Uterus (tissue), 2 donors: ENCODE results near the gene HSPH1.

Source experiments
- POLR2A ChIP-seq, 2 donors: fragments of 450-650 bp; IDR thresholded peaks; one replicate each; pipeline ENCODE4 v1.6.1; 2016; ENCODE audit warnings: antibody characterized with exemption in 2 of 2, mild to moderate bottlenecking in 1 of 2, moderate library complexity in 1 of 2
- TF ChIP-seq, protein P1 (sequence below), 4 experiments: fragments of 200-600 bp in 2 of 4; fragments of 450-650 bp in 2 of 4; sonication (generic) in 2 of 4; IDR thresholded peaks; one replicate each; pipeline ENCODE4 v1.5.1; 2016 to 2019; ENCODE audit warnings: antibody characterized with exemption in 4 of 4, mild to moderate bottlenecking in 2 of 4, moderate library complexity in 1 of 4

DNA sequence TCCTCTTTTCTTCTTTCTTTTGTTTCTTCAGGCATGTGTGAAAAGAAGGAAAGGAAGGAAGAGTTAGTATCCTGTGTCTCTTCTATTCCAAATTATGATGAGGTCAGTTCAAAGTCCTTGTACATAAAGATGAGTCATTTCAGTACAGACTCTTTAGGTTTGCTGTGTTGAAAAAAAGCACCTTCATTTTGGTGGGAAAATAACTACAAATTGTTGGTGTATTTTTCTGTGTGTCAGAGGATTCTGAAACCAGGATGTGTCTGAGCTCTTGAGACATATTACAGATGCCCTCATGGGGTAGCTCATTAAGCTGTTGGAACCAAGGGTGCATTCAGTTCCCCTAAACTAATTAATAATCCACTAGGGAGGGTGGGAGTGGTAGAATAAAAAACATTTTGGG is 5.8 kb upstream of the HSPH1 start:
- TF ChIP-seq, protein P1, sequence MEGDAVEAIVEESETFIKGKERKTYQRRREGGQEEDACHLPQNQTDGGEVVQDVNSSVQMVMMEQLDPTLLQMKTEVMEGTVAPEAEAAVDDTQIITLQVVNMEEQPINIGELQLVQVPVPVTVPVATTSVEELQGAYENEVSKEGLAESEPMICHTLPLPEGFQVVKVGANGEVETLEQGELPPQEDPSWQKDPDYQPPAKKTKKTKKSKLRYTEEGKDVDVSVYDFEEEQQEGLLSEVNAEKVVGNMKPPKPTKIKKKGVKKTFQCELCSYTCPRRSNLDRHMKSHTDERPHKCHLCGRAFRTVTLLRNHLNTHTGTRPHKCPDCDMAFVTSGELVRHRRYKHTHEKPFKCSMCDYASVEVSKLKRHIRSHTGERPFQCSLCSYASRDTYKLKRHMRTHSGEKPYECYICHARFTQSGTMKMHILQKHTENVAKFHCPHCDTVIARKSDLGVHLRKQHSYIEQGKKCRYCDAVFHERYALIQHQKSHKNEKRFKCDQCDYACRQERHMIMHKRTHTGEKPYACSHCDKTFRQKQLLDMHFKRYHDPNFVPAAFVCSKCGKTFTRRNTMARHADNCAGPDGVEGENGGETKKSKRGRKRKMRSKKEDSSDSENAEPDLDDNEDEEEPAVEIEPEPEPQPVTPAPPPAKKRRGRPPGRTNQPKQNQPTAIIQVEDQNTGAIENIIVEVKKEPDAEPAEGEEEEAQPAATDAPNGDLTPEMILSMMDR (IDR thresholded peaks at IDR 0.05): no peak
- TF ChIP-seq POLR2A (IDR thresholded peaks at IDR 0.05): no peak
